ENCODE data around the gene SLC4A11. TPM values are rescaled to one million over a fixed set of nuclear protein-coding genes. Genes with fewer than 3 reads are reported as not detected.

Gene SLC4A11
- total and polyA plus RNA-seq, 10 of the 15 experiments (the other 5 are each of a cell fraction or from before 2014, with no cell fraction given) = 0.07 to 2.3 (median 1.1) TPM

GRCh38 chr20:3210346-3210745, 28.6 kb downstream of the SLC4A11 start:
- Histone ChIP-seq H3K27ac (ENCODE audit: control insufficient read depth, insufficient read depth) (peak overlapping the region; percentile 94), H2AFZ (ENCODE audit: control insufficient read depth, low read depth, low read length) (peak overlapping the region; percentile 96)
- peak; percentile 13; the same call in 2 of the 3 replicates for ATAC-seq

More at GRCh38 chr20:3210346-3210745, 28.6 kb downstream of the SLC4A11 start:
- Histone ChIP-seq H3K9ac (ENCODE audit: control insufficient read depth, insufficient read depth, low read length) (peak overlapping the region; percentile 97), H3K9me3 (replicated peaks; ENCODE audit: control insufficient read depth, insufficient read depth, low read length) (no peaks in the 10 kb centered on the region), H3K36me3 (ENCODE audit: control insufficient read depth in 2 of 2, insufficient read depth in 2 of 2, low read length in 1 of 2) (peaks cover under 1 to 5% of the 10 kb centered on the region in 2 experiments; a peak in 2 of 4 replicates), H3K4me2 (ENCODE audit: control insufficient read depth, insufficient read depth) (peak overlapping the region; percentile 99), H3K79me2 (ENCODE audit: control insufficient read depth, insufficient read depth, low read length) (peaks cover 32% of the 10 kb centered on the region), H3K4me3 (peak overlapping the region; percentile 100), H4K20me1 (ENCODE audit: control insufficient read depth, insufficient read depth) (no peaks in the 10 kb centered on the region), H3K27me3 (replicated peaks in 1 of 2; ENCODE audit: control insufficient read depth in 2 of 2, insufficient read depth in 2 of 2, low read length in 1 of 2) (no peaks in the 10 kb centered on the region), H3K4me1 (ENCODE audit: control insufficient read depth, insufficient read depth, low read length) (peaks cover 7% of the 10 kb centered on the region)
- ChIA-PET CTCF (interaction anchor here (0.6 to 4.0 kb wide), 5 partner anchors 8 to 157 kb away, joined by 3 to 19 read pairs (median 3); no protein-coding TSS in a partner anchor), RAD21 (ENCODE audit: unreplicated experiment) (no interaction called here), POLR2A (interaction anchor here (1.2 kb wide), 1 partner anchor 157 kb away, joined by 3 read pairs; no protein-coding TSS in a partner anchor), SMC1A (ENCODE audit: uncharacterized antibody, unreplicated experiment) (interaction anchor here (1.1 to 2.2 kb wide), 2 partner anchors 9 to 13 kb away, joined by 3 to 10 read pairs; no protein-coding TSS in a partner anchor)
- DNase-seq (ENCODE audit: low read depth, low spot score) = no peak
- no TSS peak for BruUV-seq (replicated peaks)
- in situ Hi-C loops (cut with MboI) (no loop called here), intact Hi-C loops (cut with micrococcal nuclease; ENCODE audit: unreplicated experiment) (no loop called here)
- 77% methylated on average over 2 of the region's 2 CpGs for WGBS (ENCODE audit: insufficient coverage, insufficient replicate concordance, low lambda C conversion rate, missing lambda C conversion rate)
- no peak for FAIRE-seq
- TF ChIP-seq GATAD2B (conservative IDR thresholded peaks at IDR 0.05; ENCODE audit: low read depth) (no peak), POLR2AphosphoS2 (IDR thresholded peaks at IDR 0.05; ENCODE audit: low read depth, low read length) (no peak), RELB (IDR thresholded peaks at IDR 0.05; ENCODE audit: low read depth) (no peak), IRF3 (IDR thresholded peaks at IDR 0.05) (no peak), EED (IDR thresholded peaks at IDR 0.05; ENCODE audit: low read depth) (no peak)

Measured in GM12878 (cell line).